HG03066 (cell line): Measurements from ENCODE around the gene CELA2B.
"Not testable (repeated sequence)": the region's sequence is repeated elsewhere in the genome, so short reads cannot be mapped to it uniquely, and the experiment has no call there.

Experiments
- ATAC-seq: cut with Tn5 transposase; IDR thresholded peaks from one replicate; pipeline ENCODE4 v1.9.1; 2021; ENCODE audit warnings: low read depth; ENCODE audit not compliant: unreplicated experiment

The CELA2B gene

GRCh38 chr1:15492596-15492995 lies 16.7 kb downstream of the CELA2B start:
- ATAC-seq = no peak

DNA sequence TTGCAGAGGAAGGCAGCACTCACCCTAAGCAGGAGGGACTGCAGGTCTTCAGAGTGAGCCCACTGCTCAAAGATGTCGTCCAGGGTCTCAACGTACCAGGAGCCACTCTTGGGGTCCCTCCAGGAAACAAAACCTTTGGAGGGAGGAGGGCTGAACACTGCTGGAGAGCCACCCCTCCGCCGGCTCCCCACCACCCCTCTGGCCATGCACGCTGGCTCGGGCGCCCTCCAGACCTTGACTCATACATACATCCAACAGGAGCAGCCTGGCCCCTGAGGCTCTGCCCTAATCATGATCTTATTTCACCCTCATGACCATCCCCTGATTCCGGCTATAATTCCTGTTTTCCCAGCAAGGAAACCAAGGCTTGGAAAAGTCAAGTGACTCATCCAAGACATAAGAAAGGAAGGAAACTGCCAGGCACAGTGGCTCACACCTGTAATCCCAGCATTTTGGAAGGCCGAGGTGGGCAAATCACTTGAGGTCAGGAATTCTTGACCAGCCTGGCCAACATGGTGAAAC lies 18.0 kb downstream of the CELA2B start:
- no peak for ATAC-seq

DNA sequence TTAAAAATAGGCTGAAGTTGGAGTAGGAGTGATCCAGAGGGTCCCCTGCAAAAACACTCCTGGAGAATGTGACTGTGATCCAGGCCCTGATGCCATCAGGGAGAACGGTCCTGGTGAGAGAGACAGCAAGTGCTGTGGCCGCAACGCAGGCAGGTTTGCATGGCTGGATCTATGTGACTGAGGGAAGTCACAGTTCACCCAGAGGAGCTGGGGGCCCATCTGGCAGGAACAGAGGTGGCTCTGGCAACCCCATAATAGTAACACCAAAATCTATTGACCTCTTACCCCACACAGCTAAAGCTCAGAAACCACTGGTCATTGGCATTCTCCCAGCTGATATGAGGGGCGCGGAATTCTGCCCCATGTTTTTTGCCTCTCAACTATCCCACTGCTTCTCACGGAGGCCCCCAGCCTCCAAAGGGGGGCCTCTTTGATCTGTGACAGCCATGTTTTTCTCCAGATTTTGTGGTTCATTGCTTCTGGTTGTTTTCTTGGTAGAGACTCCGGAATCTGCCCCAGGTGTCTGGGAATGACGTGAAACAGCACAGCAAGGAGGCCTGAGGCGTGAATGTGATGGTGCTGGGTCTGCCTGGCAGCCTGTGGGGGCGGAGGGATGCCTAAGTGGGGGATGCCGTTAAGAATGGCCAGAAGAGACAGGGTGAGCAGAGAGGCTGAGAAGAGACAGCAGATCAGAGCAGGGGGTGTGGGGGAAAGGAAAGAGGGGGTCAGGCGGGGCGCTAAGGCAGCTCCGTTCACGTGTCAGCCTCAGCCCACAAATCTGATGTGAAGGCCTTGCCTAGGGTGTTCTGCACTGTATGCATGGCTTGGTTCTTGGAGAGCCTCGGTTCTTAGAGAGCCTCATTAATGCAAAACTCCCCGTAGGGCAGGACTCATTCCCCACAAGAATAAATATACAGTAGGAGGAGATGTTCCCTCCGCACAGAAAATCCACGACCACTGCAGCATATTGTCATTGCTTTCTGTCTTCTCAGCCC lies 24.6 kb downstream of the CELA2B start:
- no peak for ATAC-seq

DNA sequence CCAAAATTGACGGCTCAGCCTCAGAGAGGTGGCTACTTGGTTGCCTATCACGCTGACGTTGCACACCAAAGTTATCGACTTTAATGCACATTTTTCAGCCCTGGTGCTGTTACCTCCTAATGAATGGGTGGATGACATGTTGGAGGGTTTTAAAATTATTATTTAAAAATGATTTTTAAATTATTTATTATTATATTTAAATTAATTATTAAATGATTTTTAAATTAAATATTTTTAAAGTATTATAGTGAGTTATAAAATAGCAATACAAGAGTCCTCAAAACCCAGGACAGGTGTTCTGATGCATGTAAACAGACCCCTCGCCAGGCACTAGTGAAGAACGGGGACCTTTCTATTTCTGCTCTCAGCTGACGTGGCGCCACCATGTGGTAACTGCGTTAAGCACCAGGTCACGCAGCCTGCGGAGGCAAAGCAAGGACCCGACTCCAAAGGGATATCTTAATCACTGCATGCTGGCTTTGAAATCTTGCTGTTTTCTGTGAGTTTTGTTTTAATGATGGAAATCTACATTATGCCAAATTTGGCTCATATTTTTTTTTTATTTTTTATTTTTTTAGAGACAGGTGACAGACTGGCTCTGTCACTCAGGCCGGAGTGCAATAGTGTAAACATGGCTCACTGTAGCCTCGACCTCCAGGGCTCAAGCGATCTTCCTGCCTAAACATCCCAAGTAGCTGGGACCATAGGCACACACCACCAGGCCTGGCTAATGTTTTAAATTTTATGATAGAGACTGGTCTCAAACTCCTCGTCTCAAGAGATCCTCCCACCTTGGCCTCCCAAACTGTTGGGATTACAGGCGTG lies 25.5 kb downstream of the CELA2B start:
- ATAC-seq = no peak

DNA sequence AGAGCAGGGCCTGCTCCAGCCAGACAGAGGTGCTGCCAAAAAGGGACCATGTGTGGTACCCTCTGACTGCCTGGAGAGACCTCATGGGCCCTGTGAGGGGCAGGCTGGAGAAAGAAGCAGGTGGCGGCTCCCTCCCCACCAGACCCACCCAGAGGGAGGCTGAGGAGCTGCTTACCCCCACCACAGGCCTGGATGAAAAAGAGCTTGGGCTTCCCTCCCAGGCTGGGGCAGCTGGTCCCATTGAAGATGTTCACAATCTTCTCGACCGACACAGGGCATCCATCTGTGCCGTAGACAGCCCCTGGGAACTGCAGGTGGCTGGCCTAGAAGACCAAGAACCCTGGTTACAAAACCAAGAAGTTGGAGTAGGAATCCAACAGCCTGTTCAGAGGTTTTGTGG lies 28.5 kb downstream of the CELA2B start:
- ATAC-seq = no peak

GRCh38 chr1:15506831-15507230 lies 30.9 kb downstream of the CELA2B start:
- ATAC-seq = no peak

- no peak for ATAC-seq
These were observed 31.4 kb downstream of the CELA2B start for GRCh38 chr1:15507278-15507677.

GRCh38 chr1:15508700-15509487 lies 33.0 kb downstream of the CELA2B start:
- no peak for ATAC-seq

GRCh38 chr1:15509586-15509985 lies 33.7 kb downstream of the CELA2B start:
- no peak for ATAC-seq

- no peak for ATAC-seq
These were observed 34.9 kb downstream of the CELA2B start for GRCh38 chr1:15510611-15511405.

DNA sequence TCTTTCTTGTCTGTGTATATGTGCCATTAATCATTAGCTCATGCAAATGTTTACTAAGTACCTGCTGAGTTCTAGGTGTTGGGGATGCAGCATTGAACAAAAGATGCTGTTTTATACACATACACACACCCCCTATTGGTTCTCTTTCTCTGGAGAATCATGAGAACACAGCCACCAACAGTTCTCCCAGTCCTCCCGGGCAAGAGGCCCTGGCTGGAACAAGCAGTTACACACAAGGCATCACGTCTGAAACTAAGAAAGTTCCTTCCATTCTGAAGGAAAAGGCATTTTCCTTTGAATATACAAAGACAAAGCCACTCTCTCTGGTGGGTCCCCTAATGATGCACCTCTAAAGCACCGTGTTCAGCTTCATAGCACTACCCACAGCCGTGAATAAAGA lies 37.3 kb downstream of the CELA2B start:
- ATAC-seq = no peak

DNA sequence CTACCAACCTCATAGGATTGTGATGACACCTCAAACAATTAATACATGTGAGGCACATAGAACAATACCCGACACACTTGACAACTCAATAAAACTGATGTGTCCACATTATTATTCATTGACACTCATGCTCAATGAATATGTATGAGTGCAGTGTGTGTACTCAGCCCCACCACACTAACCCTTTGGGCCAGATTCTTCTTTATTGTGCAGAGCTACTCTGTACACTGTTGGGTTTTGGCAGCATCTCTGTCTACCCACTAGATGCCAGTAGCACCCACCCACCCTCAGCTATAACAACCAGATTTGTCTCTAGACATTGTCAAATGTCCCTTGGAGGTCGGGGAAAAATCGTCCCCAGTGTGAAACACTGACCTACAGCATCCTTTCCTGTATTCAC lies 38.0 kb downstream of the CELA2B start:
- no peak for ATAC-seq

- not testable (repeated sequence) for ATAC-seq
These were observed 38.7 kb downstream of the CELA2B start for GRCh38 chr1:15514557-15514956.

GRCh38 chr1:15515022-15515663 lies 39.2 kb downstream of the CELA2B start:
- no peak for ATAC-seq

GRCh38 chr1:15519625-15520024 lies 43.7 kb downstream of the CELA2B start:
- ATAC-seq = no peak

DNA sequence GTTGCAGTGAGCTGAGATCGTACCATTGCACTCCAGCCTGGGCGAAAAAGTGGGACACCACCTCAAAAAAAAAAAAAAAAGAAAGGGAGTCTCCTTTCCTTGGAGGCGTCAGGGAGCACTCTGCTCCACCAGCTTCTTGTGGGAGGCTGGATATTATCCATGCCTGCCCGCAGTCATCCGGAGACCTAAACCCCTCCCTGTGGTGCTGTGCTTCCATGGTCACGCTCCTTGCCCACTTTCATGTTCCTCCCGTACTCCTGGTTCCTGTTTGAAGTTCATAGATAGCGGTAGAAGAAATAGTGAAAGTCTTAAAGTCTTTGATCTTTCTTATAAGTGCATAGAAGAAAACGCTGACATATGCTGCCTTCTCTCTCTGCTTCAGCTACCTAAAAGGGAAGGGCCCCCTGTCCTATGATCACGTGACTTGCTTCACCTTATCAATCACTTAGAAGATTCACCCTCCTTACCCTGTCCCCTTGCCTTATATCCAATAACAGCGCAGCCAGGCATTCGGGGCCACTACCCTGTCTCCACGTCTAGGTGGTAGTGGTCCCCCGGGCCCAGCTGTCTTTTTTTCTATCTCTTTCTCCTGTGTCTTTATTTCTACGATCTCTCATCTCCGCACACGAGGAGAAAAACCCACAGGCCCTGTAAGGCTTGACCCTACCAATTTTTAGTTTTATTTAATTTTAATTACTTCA lies 45.5 kb downstream of the CELA2B start:
- not testable (repeated sequence) for ATAC-seq

GRCh38 chr1:15522551-15522950 lies 46.6 kb downstream of the CELA2B start:
- no peak for ATAC-seq
